K562 treated with DMSO at 1 percent for 4 hours (cell line): Measurements from ENCODE around the gene KIF5C. TPM values are rescaled to one million over a fixed set of nuclear protein-coding genes. Genes with fewer than 3 reads are reported as not detected.

Experiments
- total RNA-seq: library from RNA; unstranded; fragments of 300-600 nt; gene quantifications from 2 replicates; pipeline ENCODE4 v1.2.3, GENCODE V29; 2022; ENCODE audit not compliant: insufficient read depth

KIF5C gene
- not detected in 2 replicates for total RNA-seq

DNA sequence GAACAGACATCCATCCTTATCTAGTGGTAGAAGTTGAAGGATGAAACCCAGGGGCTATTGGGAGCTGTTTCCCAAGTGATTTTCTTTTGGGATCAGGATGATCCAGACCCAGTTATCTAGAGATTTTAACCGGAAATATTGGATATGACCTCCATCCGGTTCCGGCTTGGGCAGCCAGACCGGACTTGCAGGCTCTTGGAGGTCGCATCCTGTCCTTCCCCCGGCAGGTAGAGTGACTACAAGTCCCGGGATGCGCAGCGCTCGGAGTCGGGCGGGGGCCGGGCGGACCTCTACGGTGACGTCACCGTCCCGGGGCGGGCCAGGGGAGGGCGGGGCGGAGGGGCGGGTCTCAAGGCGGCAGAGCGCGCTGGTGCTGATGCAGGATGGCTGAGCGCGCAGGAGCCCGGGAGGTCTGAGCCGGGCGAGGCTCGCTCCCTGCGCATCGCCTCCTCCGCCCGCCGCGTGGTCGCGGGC, at the start of gene KIF5C:
KIF5C (plus strand) TSS at position 360 of the 474 bp plus-strand sequence. CDS start 391 bp downstream, outside the sequence.

DNA sequence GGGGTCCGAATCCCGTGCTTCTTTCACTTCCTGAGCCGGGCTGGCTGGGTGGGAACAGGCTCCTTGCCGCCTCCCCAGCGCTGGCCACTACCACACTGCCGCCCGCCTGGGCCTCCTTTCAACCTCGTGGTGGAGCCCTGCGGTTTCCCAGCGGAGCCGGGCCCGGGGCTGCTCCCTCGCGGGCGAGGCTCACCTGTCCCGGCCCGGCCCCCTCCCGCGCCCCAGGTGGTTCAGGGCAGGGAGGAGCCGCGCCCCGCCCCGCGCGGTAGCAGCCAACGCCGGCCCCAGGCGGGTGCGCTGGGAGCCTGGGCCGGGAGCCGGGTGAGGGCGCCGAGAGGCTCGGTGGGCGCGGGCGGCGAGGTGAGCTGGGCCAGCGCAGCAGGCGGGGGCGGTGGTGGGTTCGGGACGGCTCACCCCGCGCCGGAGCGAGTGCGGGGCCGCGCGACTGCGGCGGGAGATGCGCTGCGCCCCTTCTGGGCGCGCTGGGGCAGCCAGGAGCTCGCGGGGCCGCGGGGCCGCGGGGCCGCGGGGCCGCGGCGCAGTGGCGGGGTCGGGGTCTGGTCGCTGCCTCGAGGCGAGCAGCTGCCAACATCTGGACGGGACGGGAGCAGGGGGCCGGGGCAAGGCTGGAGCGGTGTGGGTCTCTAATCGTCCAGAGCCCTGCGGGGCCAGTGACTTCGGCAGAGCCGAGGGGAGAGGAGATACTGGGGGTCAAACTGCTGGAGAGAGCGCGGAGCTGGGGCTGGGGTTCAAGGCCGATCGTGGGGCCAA, 163.6 kb downstream of the KIF5C start, which contains the start of gene LYPD6B:
LYPD6B (plus strand) TSS at position 258 of the 771 bp plus-strand sequence. CDS start 92,250 bp downstream, outside the sequence.

Other genes with a start within 250 kb of the KIF5C start
- 16.8 and 18.0 TPM in 2 replicates for gene EPC2, start 230.5 kb upstream of the KIF5C start, total RNA-seq
- gene LYPD6B, start 163.5 kb downstream of the KIF5C start, total RNA-seq: not detected in 2 replicates